Sciatic nerve (tissue), 2 donors: ENCODE data around the gene ABCA6. TPM values are rescaled to one million over a fixed set of nuclear protein-coding genes. Genes with fewer than 3 reads are reported as not detected.
A peak's percentile ranks its signal among the peaks of the same experiment; 100 is the strongest.

Experiments
- ATAC-seq: fragments of 200-7000 bp; cut with Tn5 transposase; one replicate; pipeline ENCODE4 v1.9.1; 2020; ENCODE audit warnings: mild to moderate bottlenecking, moderate library complexity
- DNase-seq: peaks from one replicate; pipeline ENCODE4 v3.0.0-alpha.2; 2020; ENCODE audit warnings: low spot score
- intact Hi-C: fragments of 100-400 bp; cut with DNase I; formaldehyde crosslinking; loops from one replicate; pipeline ENCODE4 v1.14.2; 2022
- total RNA-seq: library from RNA; stranded (reverse); fragmentation: NEBNext Ultra II Directional; extraction: Animal tissue kit (Norgen Biotek cat#: 25700); gene quantifications from one replicate; pipeline ENCODE4 v1.2.1, GENCODE V29; 2021
- donor health status: DM: no; HTN: no; CAD: no.
- donor health status: DM: no; HTN: no; CAD: no.

The ABCA6 gene
- total RNA-seq, 1 donor from 2014 or later: 225 TPM

- DNase-seq: no peak
- intact Hi-C loops: no loop called here
- ATAC-seq: no peak
These were observed 2.1 kb upstream of the ABCA6 start for GRCh38 chr17:69143683-69144231.

GRCh38 chr17:69143151-69143550, 1.5 kb upstream of the ABCA6 start:
- ATAC-seq (no peak), DNase-seq (no peak)
- intact Hi-C loops: no loop called here

- peak; percentile 88 for ATAC-seq
- DNase-seq: no peak
- intact Hi-C loops: no loop called here
These were observed 594 bp upstream of the ABCA6 start for GRCh38 chr17:69142175-69142802.

- ATAC-seq (no peak), DNase-seq (no peak)
- intact Hi-C loops: no loop called here
These were observed 7.6 kb downstream of the ABCA6 start for GRCh38 chr17:69134112-69134511.

GRCh38 chr17:69130627-69131296, 10.9 kb downstream of the ABCA6 start:
- DNase-seq (no peak), ATAC-seq (no peak)
- intact Hi-C loops: no loop called here

- DNase-seq (no peak), ATAC-seq (no peak)
- intact Hi-C loops: no loop called here
These were observed 18.1 kb downstream of the ABCA6 start for GRCh38 chr17:69123626-69124025.

- intact Hi-C loops: no loop called here
- no peak for DNase-seq
- no peak for ATAC-seq
These were observed 19.6 kb downstream of the ABCA6 start for GRCh38 chr17:69122065-69122464.

GRCh38 chr17:69117855-69118784, 23.6 kb downstream of the ABCA6 start:
- DNase-seq (no peak), ATAC-seq (peak; percentile 28)
- intact Hi-C loops: no loop called here

- ATAC-seq (no peak), DNase-seq (no peak)
- intact Hi-C loops: no loop called here
These were observed 29.9 kb downstream of the ABCA6 start for GRCh38 chr17:69111794-69112193.

GRCh38 chr17:69105907-69106730, 35.6 kb downstream of the ABCA6 start:
- intact Hi-C loops: no loop called here
- DNase-seq (no peak), ATAC-seq (no peak)

- intact Hi-C loops: no loop called here
- DNase-seq (no peak), ATAC-seq (no peak)
These were observed 38.0 kb downstream of the ABCA6 start for GRCh38 chr17:69103557-69104233.

- intact Hi-C loops: no loop called here
- ATAC-seq: no peak
- DNase-seq: no peak
These were observed 43.1 kb downstream of the ABCA6 start for GRCh38 chr17:69098625-69099024.

GRCh38 chr17:69096541-69096940, 45.2 kb downstream of the ABCA6 start:
- intact Hi-C loops: no loop called here

GRCh38 chr17:69093995-69094394, 47.7 kb downstream of the ABCA6 start:
- no peak for ATAC-seq
- intact Hi-C loops: no loop called here

More at GRCh38 chr17:69096541-69096940, 45.2 kb downstream of the ABCA6 start:
- no peak for DNase-seq
- no peak for ATAC-seq

GRCh38 chr17:69093279-69093789, 48.4 kb downstream of the ABCA6 start:
- ATAC-seq (peak; percentile 61), DNase-seq (no peak)
- intact Hi-C loops: no loop called here

More at GRCh38 chr17:69093995-69094394, 47.7 kb downstream of the ABCA6 start:
- DNase-seq: no peak

GRCh38 chr17:69090365-69090764, 51.3 kb downstream of the ABCA6 start:
- ATAC-seq (no peak), DNase-seq (no peak)
- intact Hi-C loops: no loop called here

- no peak for DNase-seq
- intact Hi-C loops: no loop called here
- no peak for ATAC-seq
These were observed 53.0 kb downstream of the ABCA6 start for GRCh38 chr17:69088643-69089200.

GRCh38 chr17:69086641-69087040, 55.1 kb downstream of the ABCA6 start:
- no peak for DNase-seq
- intact Hi-C loops: no loop called here
- no peak for ATAC-seq
